NT2/D1 (cell line): ENCODE data around the gene NUDT11.
"Not testable (repeated sequence)": the region's sequence is repeated elsewhere in the genome, so short reads cannot be mapped to it uniquely, and the experiment has no call there.

Experiments
- DNase-seq: peaks from one replicate; pipeline ENCODE4 v3.0.0-alpha.2; 2011; ENCODE audit warnings: low read depth, low spot score
- H3K27me3 ChIP-seq: 2 replicates; pipeline ENCODE4 v1.6.0; 2011; ENCODE audit warnings: mild to moderate bottlenecking; ENCODE audit not compliant: insufficient read length, insufficient read depth
- H3K36me3 ChIP-seq: 2 replicates; pipeline ENCODE4 v1.6.1; 2011; ENCODE audit warnings: mild to moderate bottlenecking, low read length, mixed read lengths; ENCODE audit not compliant: insufficient read depth, insufficient read length
- H3K4me1 ChIP-seq: 2 replicates; pipeline ENCODE4 v1.5.1; 2011; ENCODE audit not compliant: insufficient read depth, insufficient read length
- H3K4me3 ChIP-seq: 2 replicates; pipeline ENCODE4 v1.5.1; 2011; ENCODE audit warnings: low read depth; ENCODE audit not compliant: insufficient read length
- H3K9ac ChIP-seq: 2 replicates; pipeline ENCODE4 v1.6.0; 2011; ENCODE audit warnings: low read depth; ENCODE audit not compliant: insufficient read length
- H3K9me3 ChIP-seq: 2 replicates; pipeline ENCODE4 v1.5.1; 2011; ENCODE audit warnings: mild to moderate bottlenecking, low read length; ENCODE audit not compliant: insufficient read depth
- SUZ12 ChIP-seq: IDR thresholded peaks from 2 replicates; pipeline ENCODE4 v1.6.1; 2011; ENCODE audit not compliant: insufficient read length, insufficient read depth; ENCODE audit errors: extremely low read depth
- YY1 ChIP-seq: IDR thresholded peaks from 2 replicates; pipeline ENCODE4 v1.6.1; 2011; ENCODE audit not compliant: insufficient read length, insufficient read depth
- ZNF274 ChIP-seq: IDR thresholded peaks from 2 replicates; pipeline ENCODE4 v1.6.1; 2011; ENCODE audit warnings: mild to moderate bottlenecking, low read depth, low read length

The NUDT11 gene

GRCh38 chrX:51496501-51497291 lies at the start of gene NUDT11:
TSS of gene NUDT11 (minus strand) at chrX:51496592. CDS start at chrX:51496444, 148 bp downstream.
- no peaks in the 10 kb centered on the region for H3K27me3 ChIP-seq
- peak within 1 kb of the TSS; percentile 67 for H3K4me3 ChIP-seq
- DNase-seq: peak; percentile 63
- H3K9me3 ChIP-seq: no peaks in the 10 kb centered on the region; the same call in 1 of the 2 replicates
- TF ChIP-seq SUZ12 (no peak), YY1 (no peak), ZNF274 (no peak)
- H3K4me1 ChIP-seq: no peaks in the 10 kb centered on the region
- H3K9ac ChIP-seq: peak within 1 kb of the TSS; percentile 90
- H3K36me3 ChIP-seq: no peaks in the 10 kb centered on the region

- Histone ChIP-seq H3K27me3 (no peaks in the 10 kb centered on the region), H3K4me1 (no peaks in the 10 kb centered on the region), H3K36me3 (no peaks in the 10 kb centered on the region), H3K9me3 (peaks cover 8% of the 10 kb centered on the region; the same call in 1 of the 2 replicates), H3K4me3 (no peak overlapping the region), H3K9ac (no peak overlapping the region)
- no peak for DNase-seq
- TF ChIP-seq ZNF274 (no peak), SUZ12 (no peak), YY1 (no peak)
Measured at GRCh38 chrX:51520393-51520792, 24.0 kb upstream of the NUDT11 start.

GRCh38 chrX:51519131-51519530 lies 22.7 kb upstream of the NUDT11 start:
- not testable (repeated sequence) for DNase-seq, H3K9me3 ChIP-seq, H3K9ac ChIP-seq, H3K36me3 ChIP-seq, H3K4me1 ChIP-seq, H3K27me3 ChIP-seq, H3K4me3 ChIP-seq

- Histone ChIP-seq H3K36me3 (no peaks in the 10 kb centered on the region), H3K4me1 (no peaks in the 10 kb centered on the region), H3K4me3 (no peak overlapping the region), H3K9me3 (no peaks in the 10 kb centered on the region), H3K9ac (no peak overlapping the region), H3K27me3 (no peaks in the 10 kb centered on the region)
- TF ChIP-seq SUZ12 (no peak), ZNF274 (no peak), YY1 (no peak)
- DNase-seq: no peak
Measured at GRCh38 chrX:51507551-51507950, 11.2 kb upstream of the NUDT11 start.

GRCh38 chrX:51495701-51496488 lies 497 bp downstream of the NUDT11 start:
- DNase-seq, H3K27me3 ChIP-seq, H3K4me1 ChIP-seq, H3K9me3 ChIP-seq, H3K36me3 ChIP-seq: not testable (repeated sequence)
- H3K9ac ChIP-seq: peak overlapping the region; percentile 74
- peak overlapping the region; percentile 67 for H3K4me3 ChIP-seq

- H3K9me3 ChIP-seq: no peaks in the 10 kb centered on the region; the same call in 1 of the 2 replicates
- no peak for DNase-seq
- H3K4me3 ChIP-seq: peak overlapping the region; percentile 67
- peaks cover 18% of the 10 kb centered on the region for H3K36me3 ChIP-seq
- no peaks in the 10 kb centered on the region for H3K4me1 ChIP-seq
- TF ChIP-seq ZNF274 (no peak), SUZ12 (no peak), YY1 (no peak)
- H3K9ac ChIP-seq: no peak overlapping the region
- H3K27me3 ChIP-seq: no peaks in the 10 kb centered on the region
Measured at GRCh38 chrX:51494409-51494808, 2.0 kb downstream of the NUDT11 start.

- H3K9ac ChIP-seq: no peak overlapping the region
- peaks cover 24% of the 10 kb centered on the region for H3K36me3 ChIP-seq
- DNase-seq: no peak
- no peaks in the 10 kb centered on the region for H3K4me1 ChIP-seq
- no peak for TF ChIP-seq SUZ12
- no peak for TF ChIP-seq ZNF274
- no peak for TF ChIP-seq YY1
- no peaks in the 10 kb centered on the region for H3K9me3 ChIP-seq
- H3K4me3 ChIP-seq: no peak overlapping the region
- H3K27me3 ChIP-seq: no peaks in the 10 kb centered on the region
Measured at GRCh38 chrX:51487960-51488267, 8.5 kb downstream of the NUDT11 start.
